GM12878 (cell line): ENCODE data around the gene IL34. TPM values are rescaled to one million over a fixed set of nuclear protein-coding genes. Genes with fewer than 3 reads are reported as not detected.

Source experiments
- ATAC-seq: fragments of 200-7000 bp; cut with Tn5 transposase; 3 replicates; pipeline ENCODE4 v1.9.1; 2020; ENCODE audit warnings: mild to moderate bottlenecking, moderate library complexity
- BruUV-seq: library from RNA; stranded (reverse); fragments of 400-500 nt; replicated peaks from 2 replicates; lab custom pipeline; 2021; lab: Mats Ljungman, UMichigan
- CTCF ChIA-PET: fragments of 300-600 bp; sonication (Branson Sonifier 250); formaldehyde crosslinking; extraction: SDS; loops from one replicate; lab custom pipeline; 2021; ENCODE audit warnings: inconsistent platforms; lab: Yijun Ruan, JAX
- POLR2A ChIA-PET: fragments of 350-600 bp; formaldehyde crosslinking; extraction: SDS; loops from one replicate; lab custom pipeline; 2021; ENCODE audit warnings: inconsistent platforms; lab: Charles Lee
- RAD21 ChIA-PET: fragments of 300-600 bp; sonication (Branson Sonifier 250); formaldehyde crosslinking; loops from one replicate; lab custom pipeline; 2023; ENCODE audit warnings: antibody characterized with exemption; ENCODE audit not compliant: unreplicated experiment; lab: Charles Lee
- SMC1A ChIA-PET: fragments of 300-600 bp; sonication (Branson Sonifier 250); formaldehyde crosslinking; loops from one replicate; lab custom pipeline; 2023; ENCODE audit not compliant: unreplicated experiment, uncharacterized antibody; lab: Charles Lee
- DNase-seq: peaks from one replicate; pipeline ENCODE4 v3.0.0-alpha.2; 2011; ENCODE audit warnings: low read depth, low spot score
- FAIRE-seq: peaks from 3 replicates; lab custom pipeline; 2011; peaks lifted over from hg19 to GRCh38; lab: Jason Lieb, UNC
- H2AFZ ChIP-seq: 2 replicates; pipeline ENCODE4 v1.6.0; 2011; ENCODE audit warnings: low read depth, low read length, control low read depth; ENCODE audit not compliant: control insufficient read depth
- H3K27ac ChIP-seq: 2 replicates; pipeline ENCODE4 v1.5.1; 2011; ENCODE audit warnings: control low read depth; ENCODE audit not compliant: control insufficient read depth, insufficient read depth
- H3K27me3 ChIP-seq, 2 experiments: replicated peaks in 1 of 2; 2 replicates each; pipeline versions ENCODE4 v1.6.0 to v1.6.1; 2011; ENCODE audit warnings: low read length in 1 of 2; ENCODE audit not compliant: control insufficient read depth in 2 of 2, insufficient read depth in 2 of 2
- H3K36me3 ChIP-seq, 2 experiments: 2 replicates each; pipeline ENCODE4 v1.5.1; 2011; ENCODE audit warnings: low read length in 1 of 2; ENCODE audit not compliant: control insufficient read depth in 2 of 2, insufficient read depth in 2 of 2
- H3K4me1 ChIP-seq: 2 replicates; pipeline ENCODE4 v1.6.1; 2011; ENCODE audit warnings: mild to moderate bottlenecking, low read length, moderate library complexity, mixed read lengths; ENCODE audit not compliant: control insufficient read depth, insufficient read depth
- H3K4me2 ChIP-seq: 2 replicates; pipeline ENCODE4 v1.6.0; 2011; ENCODE audit warnings: control low read depth; ENCODE audit not compliant: control insufficient read depth, insufficient read depth
- H3K4me3 ChIP-seq: fragments of 200-600 bp; sonication (generic); 2 replicates; pipeline ENCODE4 v1.5.1; 2016
- H3K79me2 ChIP-seq: 2 replicates; pipeline ENCODE4 v1.6.0; 2011; ENCODE audit warnings: low read length; ENCODE audit not compliant: control insufficient read depth, insufficient read depth
- H3K9ac ChIP-seq: 2 replicates; pipeline ENCODE4 v1.8.0; 2011; ENCODE audit warnings: low read length, control low read depth, mixed read lengths; ENCODE audit not compliant: control insufficient read depth, insufficient read depth
- H3K9me3 ChIP-seq: replicated peaks from 3 replicates; pipeline ENCODE4 v1.5.1; 2011; ENCODE audit warnings: mild to moderate bottlenecking, low read length; ENCODE audit not compliant: control insufficient read depth, insufficient read depth
- H4K20me1 ChIP-seq: 2 replicates; pipeline ENCODE4 v1.6.0; 2011; ENCODE audit not compliant: control insufficient read depth, insufficient read depth
- ASH2L ChIP-seq: fragments of 300-600, 200-600 bp; sonication (generic); IDR thresholded peaks from 2 replicates; pipeline ENCODE4 v1.6.1; 2017; ENCODE audit warnings: low read depth, mild to moderate bottlenecking, borderline replicate concordance
- BCL11A ChIP-seq: IDR thresholded peaks from 2 replicates; pipeline ENCODE4 v1.6.1; 2011; ENCODE audit warnings: low read depth, low read length
- BHLHE40 ChIP-seq, 2 experiments: fragments of 450-650 bp in 1 of 2; IDR thresholded peaks; 2 replicates each; pipeline ENCODE4 v1.6.1; 2011 to 2017; ENCODE audit warnings: low read depth in 2 of 2, borderline replicate concordance in 1 of 2, improper control_type of control experiment in 1 of 2, low read length in 1 of 2, mild to moderate bottlenecking in 1 of 2
- MAX ChIP-seq: IDR thresholded peaks from 2 replicates; pipeline ENCODE4 v1.6.1; 2012; ENCODE audit warnings: low read depth, low read length, improper control_type of control experiment
- NFXL1 ChIP-seq: fragments of 450-650 bp; IDR thresholded peaks from 2 replicates; pipeline ENCODE4 v1.6.1; 2017; ENCODE audit warnings: antibody characterized with exemption, mild to moderate bottlenecking, borderline replicate concordance
- NR2C2 ChIP-seq: IDR thresholded peaks from 2 replicates; pipeline ENCODE4 v1.6.1; 2011; ENCODE audit warnings: borderline replicate concordance, low read depth; ENCODE audit not compliant: control insufficient read depth, insufficient read length
- POU2F2 ChIP-seq: IDR thresholded peaks from 3 replicates; pipeline ENCODE4 v1.6.1; 2011; ENCODE audit warnings: low read depth, mild to moderate bottlenecking, low read length, borderline replicate concordance
- RUNX3 ChIP-seq: IDR thresholded peaks from 2 replicates; pipeline ENCODE4 v1.6.1; 2012; ENCODE audit warnings: low read length, inconsistent platforms
- SIN3A ChIP-seq: IDR thresholded peaks from 2 replicates; pipeline ENCODE4 v1.6.1; 2012; ENCODE audit warnings: low read depth, low read length, improper control_type of control experiment
- SKIL ChIP-seq: fragments of 450-650 bp; IDR thresholded peaks from 2 replicates; pipeline ENCODE4 v1.6.1; 2017; ENCODE audit warnings: mild to moderate bottlenecking, low read depth, inconsistent platforms; ENCODE audit not compliant: poor library complexity, severe bottlenecking
- TARDBP ChIP-seq: IDR thresholded peaks from 2 replicates; pipeline ENCODE4 v1.6.1; 2016; ENCODE audit warnings: borderline replicate concordance
- ZBTB40 ChIP-seq: fragments of 450-650 bp; IDR thresholded peaks from 2 replicates; pipeline ENCODE4 v1.6.1; 2016; ENCODE audit warnings: mild to moderate bottlenecking, moderate library complexity, borderline replicate concordance
- ZNF622 ChIP-seq: fragments of 450-650 bp; IDR thresholded peaks from 2 replicates; pipeline ENCODE4 v1.6.1; 2017; ENCODE audit warnings: mild to moderate bottlenecking, inconsistent platforms
- ZZZ3 ChIP-seq: IDR thresholded peaks from 2 replicates; pipeline ENCODE4 v1.6.1; 2011; ENCODE audit warnings: low read depth; ENCODE audit not compliant: control insufficient read depth, insufficient read length
- WGBS: methylation state at CpG from one replicate; pipeline ENCODE4 v1.1.6; 2016; ENCODE audit warnings: low lambda C conversion rate; ENCODE audit not compliant: insufficient replicate concordance, insufficient coverage; ENCODE audit errors: missing lambda C conversion rate; 5-methylcytosine and 5-hydroxymethylcytosine counted together
- in situ Hi-C: fragments of 300-500 bp; cut with MboI; formaldehyde crosslinking; loops from 9 replicates; pipeline ENCODE4 v1.14.3; 2018; ENCODE audit warnings: mixed read lengths
- intact Hi-C: fragments of 100-400 bp; cut with micrococcal nuclease; formaldehyde crosslinking; loops from one replicate; pipeline ENCODE4 v1.14.2; 2022; ENCODE audit not compliant: unreplicated experiment
- polyA plus RNA-seq, 11 experiments: library from polyadenylated mRNA; depleted of rRNA in 4 of 11; unstranded in 6 of 11; stranded (reverse) in 5 of 11; fragments of >200 nt; fragmentation: Nextera tagmentation in 4 of 11; fragmentation: Illumina TruSeq in 1 of 11; extraction: Ambion mirVana in 4 of 11; extraction: Trizol in 1 of 11; gene quantifications; 1 replicate in 1 of 11; 2 replicates in 10 of 11; pipeline versions ENCODE4 v1.2.1 to v1.2.3, GENCODE V29; 2011 to 2016; ENCODE audit warnings: inconsistent platforms in 2 of 11, missing spikeins in 2 of 11, low read depth in 1 of 11
- total RNA-seq, 4 experiments: library from RNA; depleted of rRNA in 3 of 4; stranded (reverse); fragments of >200 nt in 3 of 4; fragmentation: Illumina TruSeq in 1 of 4; extraction: Trizol in 1 of 4; gene quantifications; 2 replicates each; pipeline versions ENCODE4 v1.2.1 to v1.2.3, GENCODE V29; 2013 to 2021
- TF ChIP-seq, protein P1 (sequence below): fragments of 450-650 bp; formaldehyde crosslinking; IDR thresholded peaks from 2 replicates; pipeline ENCODE4 v1.5.0; 2022; ENCODE audit warnings: mild to moderate bottlenecking, missing genetic modification characterization

Gene IL34
- total and polyA plus RNA-seq, 10 of the 15 experiments (the other 5 are each of a cell fraction or from before 2014, with no cell fraction given), result 0.27 to 0.40 TPM; not detected in 8

- peaks cover 0 to 5% of the 10 kb centered on the region in 2 experiments; a peak in 2 of 4 replicates for H3K36me3 ChIP-seq
- H3K9me3 ChIP-seq, result no peaks in the 10 kb centered on the region
- TF ChIP-seq TARDBP, result no peak
- TF ChIP-seq, protein P1, sequence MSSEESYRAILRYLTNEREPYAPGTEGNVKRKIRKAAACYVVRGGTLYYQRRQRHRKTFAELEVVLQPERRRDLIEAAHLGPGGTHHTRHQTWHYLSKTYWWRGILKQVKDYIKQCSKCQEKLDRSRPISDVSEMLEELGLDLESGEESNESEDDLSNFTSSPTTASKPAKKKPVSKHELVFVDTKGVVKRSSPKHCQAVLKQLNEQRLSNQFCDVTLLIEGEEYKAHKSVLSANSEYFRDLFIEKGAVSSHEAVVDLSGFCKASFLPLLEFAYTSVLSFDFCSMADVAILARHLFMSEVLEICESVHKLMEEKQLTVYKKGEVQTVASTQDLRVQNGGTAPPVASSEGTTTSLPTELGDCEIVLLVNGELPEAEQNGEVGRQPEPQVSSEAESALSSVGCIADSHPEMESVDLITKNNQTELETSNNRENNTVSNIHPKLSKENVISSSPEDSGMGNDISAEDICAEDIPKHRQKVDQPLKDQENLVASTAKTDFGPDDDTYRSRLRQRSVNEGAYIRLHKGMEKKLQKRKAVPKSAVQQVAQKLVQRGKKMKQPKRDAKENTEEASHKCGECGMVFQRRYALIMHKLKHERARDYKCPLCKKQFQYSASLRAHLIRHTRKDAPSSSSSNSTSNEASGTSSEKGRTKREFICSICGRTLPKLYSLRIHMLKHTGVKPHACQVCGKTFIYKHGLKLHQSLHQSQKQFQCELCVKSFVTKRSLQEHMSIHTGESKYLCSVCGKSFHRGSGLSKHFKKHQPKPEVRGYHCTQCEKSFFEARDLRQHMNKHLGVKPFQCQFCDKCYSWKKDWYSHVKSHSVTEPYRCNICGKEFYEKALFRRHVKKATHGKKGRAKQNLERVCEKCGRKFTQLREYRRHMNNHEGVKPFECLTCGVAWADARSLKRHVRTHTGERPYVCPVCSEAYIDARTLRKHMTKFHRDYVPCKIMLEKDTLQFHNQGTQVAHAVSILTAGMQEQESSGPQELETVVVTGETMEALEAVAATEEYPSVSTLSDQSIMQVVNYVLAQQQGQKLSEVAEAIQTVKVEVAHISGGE (CRISPR knock-in tag), result no peak
- TF ChIP-seq ASH2L, result no peak
- no peak for TF ChIP-seq NR2C2
- no peak for TF ChIP-seq BHLHE40 (IDR thresholded peaks at IDR 0.05; ENCODE audit: borderline replicate concordance in 1 of 2, low read depth in 2 of 2, low read length in 1 of 2)
- no peak for TF ChIP-seq BCL11A
- TF ChIP-seq ZBTB40, result no peak
- no peak for TF ChIP-seq SIN3A
- TF ChIP-seq RUNX3, result no peak
- TF ChIP-seq ZNF622, result no peak
- TF ChIP-seq SKIL, result no peak
- TF ChIP-seq MAX, result no peak
- TF ChIP-seq NFXL1, result no peak
- TF ChIP-seq POU2F2, result no peak
- TF ChIP-seq ZZZ3, result no peak
- DNase-seq (no peak), FAIRE-seq (no peak), ATAC-seq (no peak)
- CTCF ChIA-PET, result no interaction called here
- in situ Hi-C loops, result no loop called here
- BruUV-seq, result no TSS peak
- H4K20me1 ChIP-seq, result no peaks in the 10 kb centered on the region
- no peaks in the 10 kb centered on the region for H3K27me3 ChIP-seq
- no peaks in the 10 kb centered on the region for H3K4me1 ChIP-seq
- H3K4me2 ChIP-seq, result no peak overlapping the region
- 78% methylated on average over 8 of the region's 8 CpGs for WGBS
- H2AFZ ChIP-seq, result no peak overlapping the region
- RAD21 ChIA-PET, result no interaction called here
- H3K9ac ChIP-seq, result no peak overlapping the region
- POLR2A ChIA-PET, result no interaction called here
- H3K79me2 ChIP-seq, result no peaks in the 10 kb centered on the region
- H3K27ac ChIP-seq, result no peak overlapping the region
- H3K4me3 ChIP-seq, result no peak overlapping the region
- intact Hi-C loops, result no loop called here
- SMC1A ChIA-PET, result no interaction called here
Observed at GRCh38 chr16:70705056-70705455, 58.7 kb downstream of the IL34 start.
